Fibroblast of the aortic adventitia (primary cell): ENCODE results near the gene ZNF276. TPM values are rescaled to one million over a fixed set of nuclear protein-coding genes. Genes with fewer than 3 reads are reported as not detected.
"Not testable (repeated sequence)": the region's sequence is repeated elsewhere in the genome, so short reads cannot be mapped to it uniquely, and the experiment has no call there.

Source experiments
- DNase-seq: peaks from one replicate; pipeline ENCODE4 v3.0.0-alpha.2; 2010; ENCODE audit warnings: low read depth
- H3K4me3 ChIP-seq: 2 replicates; pipeline ENCODE4 v1.5.1; 2011; ENCODE audit warnings: low read depth, mild to moderate bottlenecking, control low read depth, low read length, moderate library complexity
- total RNA-seq: library from RNA; depleted of rRNA; stranded (reverse); fragments of >200 nt; gene quantifications from 2 replicates; pipeline ENCODE4 v1.2.3, GENCODE V29; 2012; ENCODE audit warnings: low replicate concordance
- TF ChIP-seq, protein P1 (sequence below): IDR thresholded peaks from 2 replicates; pipeline ENCODE4 v1.5.1; 2011; ENCODE audit warnings: mild to moderate bottlenecking, low read length, control low read depth, inconsistent platforms; ENCODE audit not compliant: insufficient read depth

The ZNF276 gene
- total RNA-seq, 1 donor = 10.4 TPM

DNA sequence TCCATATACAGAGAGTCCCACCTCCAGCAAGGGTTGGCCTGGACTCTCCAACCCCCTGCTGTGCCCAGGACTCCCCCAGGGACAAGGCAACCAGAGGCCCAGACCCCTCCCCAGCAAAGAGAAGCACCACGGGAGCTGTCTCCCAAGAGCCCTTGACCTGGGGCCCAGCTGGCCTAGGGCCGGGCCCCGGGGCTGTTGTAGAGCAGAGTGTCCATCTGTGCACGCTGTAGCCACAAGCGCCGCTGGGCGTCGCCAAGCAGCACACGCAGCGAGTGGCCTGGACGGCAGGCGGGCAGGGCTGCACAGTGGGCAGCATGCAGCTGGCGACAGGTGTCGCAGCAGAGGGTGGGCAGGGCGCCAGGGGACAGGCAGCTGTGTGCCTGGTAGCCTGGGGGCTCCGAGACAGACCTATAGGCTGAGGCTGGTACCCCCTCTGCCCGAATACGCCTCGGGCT, 24.1 kb upstream of the ZNF276 start:
- TF ChIP-seq, protein P1, sequence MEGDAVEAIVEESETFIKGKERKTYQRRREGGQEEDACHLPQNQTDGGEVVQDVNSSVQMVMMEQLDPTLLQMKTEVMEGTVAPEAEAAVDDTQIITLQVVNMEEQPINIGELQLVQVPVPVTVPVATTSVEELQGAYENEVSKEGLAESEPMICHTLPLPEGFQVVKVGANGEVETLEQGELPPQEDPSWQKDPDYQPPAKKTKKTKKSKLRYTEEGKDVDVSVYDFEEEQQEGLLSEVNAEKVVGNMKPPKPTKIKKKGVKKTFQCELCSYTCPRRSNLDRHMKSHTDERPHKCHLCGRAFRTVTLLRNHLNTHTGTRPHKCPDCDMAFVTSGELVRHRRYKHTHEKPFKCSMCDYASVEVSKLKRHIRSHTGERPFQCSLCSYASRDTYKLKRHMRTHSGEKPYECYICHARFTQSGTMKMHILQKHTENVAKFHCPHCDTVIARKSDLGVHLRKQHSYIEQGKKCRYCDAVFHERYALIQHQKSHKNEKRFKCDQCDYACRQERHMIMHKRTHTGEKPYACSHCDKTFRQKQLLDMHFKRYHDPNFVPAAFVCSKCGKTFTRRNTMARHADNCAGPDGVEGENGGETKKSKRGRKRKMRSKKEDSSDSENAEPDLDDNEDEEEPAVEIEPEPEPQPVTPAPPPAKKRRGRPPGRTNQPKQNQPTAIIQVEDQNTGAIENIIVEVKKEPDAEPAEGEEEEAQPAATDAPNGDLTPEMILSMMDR = no peak
- H3K4me3 ChIP-seq = no peak overlapping the region
- no peak for DNase-seq

DNA sequence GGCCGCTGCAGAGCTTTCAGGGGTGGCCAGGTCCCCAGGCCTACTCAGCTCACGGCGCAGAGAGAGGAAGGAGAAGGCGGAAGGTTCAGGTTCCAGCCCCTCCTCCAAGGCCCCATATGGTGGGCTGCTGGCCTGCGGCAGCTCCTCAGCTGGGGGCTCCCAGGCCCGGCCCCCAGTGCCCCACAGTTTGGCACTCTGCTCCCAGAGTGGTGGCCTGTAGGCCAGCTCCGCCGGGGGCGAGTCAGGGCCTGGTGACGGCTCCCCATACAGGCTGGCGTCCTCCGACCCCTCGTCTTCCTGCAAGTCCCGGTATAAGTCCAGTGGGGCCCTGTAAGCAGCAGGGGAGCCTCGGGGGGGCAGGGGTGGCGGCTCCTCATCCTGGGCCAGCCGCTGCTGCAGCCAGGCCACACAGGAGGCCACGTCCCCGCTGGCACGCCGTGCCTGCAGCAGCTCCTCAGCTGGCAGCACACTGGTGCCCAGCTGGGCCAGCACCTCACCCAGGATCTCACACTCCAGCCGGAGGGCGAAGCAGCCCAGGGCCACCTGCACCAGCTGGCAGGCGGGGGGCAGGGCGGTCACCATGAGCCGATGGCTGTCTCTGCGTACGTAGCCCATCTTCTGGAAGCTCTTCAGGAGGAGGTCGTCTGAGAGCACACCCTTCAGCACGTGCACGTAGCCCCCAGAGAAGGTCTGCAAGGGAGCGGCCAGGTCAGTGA, 23.6 kb upstream of the ZNF276 start:
- TF ChIP-seq, protein P1 = no peak
- no peak overlapping the region for H3K4me3 ChIP-seq
- no peak for DNase-seq

DNA sequence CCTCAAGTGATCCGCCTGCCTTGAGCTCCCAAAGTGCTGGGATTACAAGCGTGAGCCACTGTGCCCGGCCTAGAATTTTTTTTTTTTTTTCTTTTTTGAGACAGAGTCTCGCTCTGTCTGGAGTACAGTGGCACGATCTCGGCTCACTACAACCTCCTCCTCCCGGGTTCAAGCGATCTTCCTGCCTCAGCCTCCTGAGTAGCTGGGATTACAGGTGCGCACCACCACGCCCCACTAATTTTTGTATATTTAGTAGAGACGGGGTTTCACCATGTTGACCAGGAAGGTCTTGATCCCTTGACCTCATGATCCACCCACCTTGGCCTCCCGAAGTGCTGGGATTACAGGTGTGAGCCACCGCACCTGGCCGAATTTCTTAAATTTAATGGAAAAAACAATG, 22.6 kb upstream of the ZNF276 start:
- DNase-seq, H3K4me3 ChIP-seq: not testable (repeated sequence)

DNA sequence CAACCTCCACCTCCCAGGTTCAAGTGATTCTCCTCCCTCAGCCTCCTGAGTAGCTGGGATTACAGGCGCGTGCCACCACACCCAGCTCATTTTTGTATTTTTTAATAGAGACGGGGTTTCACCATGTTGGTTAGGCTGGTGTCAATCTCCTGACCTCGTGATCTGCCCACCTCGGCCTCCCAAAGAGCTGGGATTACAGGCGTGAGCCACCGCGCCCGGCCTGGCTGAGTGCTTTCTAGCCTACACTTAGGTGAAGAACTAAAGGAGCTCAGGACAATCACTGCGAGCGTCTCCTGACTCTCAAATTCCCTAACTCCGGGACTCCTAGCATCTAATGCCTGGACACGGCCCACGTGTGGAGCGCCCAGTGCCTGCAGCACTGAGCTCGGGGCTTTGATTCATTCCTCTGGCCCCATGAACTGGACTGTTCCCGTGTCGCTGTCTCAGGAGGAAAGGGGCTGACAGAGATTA, 21.7 kb upstream of the ZNF276 start:
- DNase-seq = not testable (repeated sequence)
- H3K4me3 ChIP-seq = peak overlapping the region; percentile 17

DNA sequence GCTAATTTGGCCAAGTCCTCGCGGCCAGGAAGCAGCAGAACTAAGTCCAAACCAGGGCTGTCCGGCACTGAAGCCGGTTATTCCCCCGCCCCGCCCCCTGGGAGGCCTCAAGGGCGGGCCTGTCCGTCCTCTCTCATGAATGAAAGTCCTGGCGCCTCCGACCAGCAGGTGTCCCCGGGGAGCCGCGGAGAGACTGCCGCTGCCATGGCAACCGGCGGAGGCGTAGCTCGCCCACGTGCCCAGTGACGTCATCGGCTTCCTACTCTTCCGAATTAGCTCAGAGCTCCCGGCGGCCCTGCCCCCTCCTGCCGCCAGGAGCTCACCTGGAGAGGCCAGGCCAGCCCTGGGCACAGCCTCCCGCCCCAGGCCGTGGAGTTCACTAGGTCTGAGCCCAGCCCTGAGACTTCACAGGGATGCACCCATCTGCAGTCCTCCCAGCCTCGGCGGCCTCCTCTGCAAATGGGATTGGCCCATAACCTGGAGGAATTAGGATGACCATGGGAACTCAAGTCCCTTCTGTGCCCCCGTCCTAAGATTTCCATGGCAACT, 21.2 kb upstream of the ZNF276 start:
- TF ChIP-seq, protein P1 = peak; percentile 58
- peak; percentile 96 for DNase-seq

DNA sequence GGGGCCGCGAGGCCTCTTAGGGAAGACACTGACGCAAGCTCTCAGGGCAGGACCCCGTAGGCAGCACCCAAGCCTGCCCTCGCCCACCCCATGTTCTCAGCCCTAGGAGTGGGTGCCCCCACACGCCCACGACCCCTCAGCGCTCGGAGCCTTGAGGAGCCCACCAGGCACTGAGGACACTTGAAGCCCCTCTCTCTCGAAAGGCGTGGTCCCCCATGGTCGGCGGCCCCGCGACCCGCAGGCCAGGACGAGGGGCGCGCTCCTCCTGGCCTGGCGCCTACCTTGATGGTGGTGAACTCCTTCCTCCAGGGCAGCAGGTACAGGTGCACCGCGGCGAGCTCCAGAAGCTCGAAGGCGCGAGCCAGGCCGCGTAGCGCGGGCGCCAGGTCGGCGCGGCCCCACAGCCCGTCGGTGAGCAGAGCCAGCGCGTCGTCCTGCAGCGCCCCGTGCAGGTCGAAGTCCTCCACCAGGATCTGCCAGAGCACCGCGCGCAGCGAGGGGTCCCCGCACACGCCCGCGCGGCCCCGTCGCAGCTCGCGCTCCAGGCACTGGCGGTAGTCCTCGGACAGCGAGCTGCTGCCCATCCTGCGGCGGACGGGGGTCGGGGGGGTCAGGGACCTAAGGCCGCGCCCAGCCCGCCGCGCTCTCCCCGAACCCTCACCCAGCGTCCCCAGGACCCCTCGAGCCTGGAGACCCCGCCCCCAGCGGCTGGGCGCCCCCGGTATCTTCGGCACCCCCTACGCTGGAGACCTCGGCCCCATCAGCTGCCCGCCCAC, 20.5 kb upstream of the ZNF276 start:
- DNase-seq = no peak
- H3K4me3 ChIP-seq = peak overlapping the region; percentile 80
- TF ChIP-seq, protein P1 = no peak

More for the DNA sequence above, 21.2 kb upstream of the ZNF276 start:
- H3K4me3 ChIP-seq = peak overlapping the region; percentile 80

DNA sequence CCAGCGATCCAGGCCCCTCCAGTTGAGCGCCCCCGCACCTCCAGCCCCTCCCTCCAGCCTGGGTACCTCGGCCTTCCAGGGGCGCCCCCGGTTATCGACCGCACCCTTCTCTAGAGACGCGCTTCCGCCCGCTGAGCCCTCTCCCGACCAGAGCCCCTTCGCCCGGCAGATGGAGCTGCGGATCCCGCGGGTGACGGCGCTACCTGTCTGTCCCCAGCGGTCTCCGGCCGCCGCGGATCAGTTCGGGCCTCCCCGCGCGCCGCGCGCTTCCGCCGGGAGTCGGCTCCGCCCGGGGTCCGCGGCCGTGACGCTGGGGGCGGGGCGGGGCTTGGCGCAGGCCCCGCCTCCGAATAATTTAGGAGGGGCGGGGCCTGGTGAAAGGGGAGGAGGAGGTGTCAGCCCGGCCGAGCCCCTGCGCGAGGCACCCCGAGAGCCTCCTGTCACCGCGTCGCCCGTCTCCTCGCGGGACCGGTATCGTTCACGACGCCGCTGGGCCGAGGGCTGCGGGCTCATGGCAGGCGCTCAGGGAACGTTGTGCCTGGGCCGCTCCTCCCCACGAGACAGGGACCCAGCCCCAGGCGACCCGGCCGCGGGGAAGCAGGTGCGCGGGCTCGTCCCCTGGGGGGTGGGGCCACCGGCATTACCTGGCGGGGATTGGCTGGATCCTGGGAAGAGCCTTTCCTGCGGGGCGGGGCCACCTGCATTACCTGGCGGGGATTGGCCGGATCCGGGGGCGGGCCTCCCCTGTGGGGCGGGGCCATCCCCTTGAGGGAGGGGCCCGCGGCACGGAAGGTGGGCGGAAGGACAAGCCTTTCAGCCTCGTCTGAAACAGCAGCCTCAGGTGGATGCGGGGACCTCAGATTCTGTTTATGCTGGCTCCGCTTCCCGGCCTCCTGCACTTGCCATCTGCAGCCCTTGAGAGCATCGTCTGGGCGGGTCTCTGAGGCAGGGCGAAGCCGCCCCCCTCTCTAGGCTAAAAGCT, 19.6 kb upstream of the ZNF276 start, which contains the start of gene SPATA2L:
TSS of gene SPATA2L (minus strand) at position 281 of the 982 bp plus-strand sequence. CDS start 473 bp downstream, outside the sequence.
- H3K4me3 ChIP-seq = peak within 1 kb of the TSS; percentile 80
- peak; percentile 59 for DNase-seq

More for the DNA sequence above, 19.6 kb upstream of the ZNF276 start, which contains the start of gene SPATA2L:
- TF ChIP-seq, protein P1 = peak; percentile 24
